Measurements from ENCODE around the gene AKAP6. TPM values are rescaled to one million over a fixed set of nuclear protein-coding genes. Genes with fewer than 3 reads are reported as not detected.

AKAP6 gene
- total and polyA plus RNA-seq, 7 donors = 0.60 to 56.2 (median 29.5) TPM; not detected in 1

- peak overlapping the region in 2 of 4 donors; percentile 38 to 61 for H3K27ac ChIP-seq
- intact Hi-C loops (cut with DNase I) = loop anchor here (10.0 kb wide), 1 partner anchor 246 kb away; no protein-coding TSS in a partner anchor
- H3K27me3 ChIP-seq = no peaks in the 10 kb centered on the region
- TF ChIP-seq POLR2AphosphoS5 (IDR thresholded peaks at IDR 0.05) (no peak), POLR2A (IDR thresholded peaks at IDR 0.05) (no peak), CTCF (IDR thresholded peaks at IDR 0.05) (no peak), EP300 (IDR thresholded peaks at IDR 0.05) (no peak)
- H3K9me3 ChIP-seq = no peaks in the 10 kb centered on the region
- H3K36me3 ChIP-seq = peaks cover 0 to 8% (median 0%) of the 10 kb centered on the region in 4 donors
- H3K4me1 ChIP-seq = peaks cover 0 to 24% (median 17%) of the 10 kb centered on the region in 4 donors
- no peak overlapping the region for H3K4me3 ChIP-seq
- no peak for DNase-seq
Observed at GRCh38 chr14:32820682-32821081, 491.6 kb downstream of the AKAP6 start.

GRCh38 chr14:32821964-32822653 is 493.0 kb downstream of the AKAP6 start:
- 83 to 87% methylated on average over 7 of the region's 7 CpGs for WGBS, 2 donors
- peaks cover 2 to 36% (median 23%) of the 10 kb centered on the region in 4 donors for H3K4me1 ChIP-seq
- no peak overlapping the region for H3K4me3 ChIP-seq
- TF ChIP-seq CTCF (IDR thresholded peaks at IDR 0.05) (no peak), POLR2A (IDR thresholded peaks at IDR 0.05) (no peak), EP300 (IDR thresholded peaks at IDR 0.05) (no peak), POLR2AphosphoS5 (IDR thresholded peaks at IDR 0.05) (no peak)
- H3K9me3 ChIP-seq = no peaks in the 10 kb centered on the region
- H3K27me3 ChIP-seq = no peaks in the 10 kb centered on the region
- H3K27ac ChIP-seq = no peak overlapping the region
- intact Hi-C loops (cut with DNase I) = loop anchor here (10.0 kb wide), 1 partner anchor 247 kb away; no protein-coding TSS in a partner anchor
- DNase-seq = no peak
- H3K36me3 ChIP-seq = peaks cover 0 to 8% (median 0%) of the 10 kb centered on the region in 4 donors

GRCh38 chr14:32823706-32824105 is 494.6 kb downstream of the AKAP6 start:
- no peak overlapping the region for H3K27ac ChIP-seq
- TF ChIP-seq EP300 (IDR thresholded peaks at IDR 0.05) = no peak
- TF ChIP-seq POLR2AphosphoS5 (IDR thresholded peaks at IDR 0.05) = no peak
- TF ChIP-seq POLR2A (IDR thresholded peaks at IDR 0.05) = no peak
- TF ChIP-seq CTCF (IDR thresholded peaks at IDR 0.05) = no peak
- intact Hi-C loops (cut with DNase I) = loop anchor here (10.0 kb wide), 1 partner anchor 249 kb away; no protein-coding TSS in a partner anchor
- H3K27me3 ChIP-seq = no peaks in the 10 kb centered on the region
- peaks cover 0 to 8% (median 0%) of the 10 kb centered on the region in 4 donors for H3K36me3 ChIP-seq
- no peak overlapping the region for H3K4me3 ChIP-seq
- 77 to 80% methylated on average over 5 of the region's 5 CpGs for WGBS, 2 donors
- H3K9me3 ChIP-seq = no peaks in the 10 kb centered on the region
- peaks cover 2 to 34% (median 23%) of the 10 kb centered on the region in 4 donors for H3K4me1 ChIP-seq
- no peak for DNase-seq

GRCh38 chr14:32824195-32824594 is 495.1 kb downstream of the AKAP6 start:
- intact Hi-C loops (cut with DNase I) = loop anchor here (10.0 kb wide), 1 partner anchor 249 kb away; no protein-coding TSS in a partner anchor
- Histone ChIP-seq H3K4me1 (peaks cover 2 to 31% (median 20%) of the 10 kb centered on the region in 4 donors), H3K36me3 (peaks cover 0 to 8% (median 0%) of the 10 kb centered on the region in 4 donors), H3K4me3 (no peak overlapping the region), H3K27ac (no peak overlapping the region), H3K9me3 (no peaks in the 10 kb centered on the region), H3K27me3 (no peaks in the 10 kb centered on the region)
- DNase-seq = no peak
- WGBS, 2 donors = 78 to 88% methylated on average over 3 of the region's 3 CpGs
- TF ChIP-seq POLR2A (IDR thresholded peaks at IDR 0.05) (no peak), EP300 (IDR thresholded peaks at IDR 0.05) (no peak), POLR2AphosphoS5 (IDR thresholded peaks at IDR 0.05) (no peak), CTCF (IDR thresholded peaks at IDR 0.05) (no peak)
